Measurements from ENCODE around the gene EYS.
"Not testable (repeated sequence)": the region's sequence is repeated elsewhere in the genome, so short reads cannot be mapped to it uniquely, and the experiment has no call there.

Gene EYS

DNA sequence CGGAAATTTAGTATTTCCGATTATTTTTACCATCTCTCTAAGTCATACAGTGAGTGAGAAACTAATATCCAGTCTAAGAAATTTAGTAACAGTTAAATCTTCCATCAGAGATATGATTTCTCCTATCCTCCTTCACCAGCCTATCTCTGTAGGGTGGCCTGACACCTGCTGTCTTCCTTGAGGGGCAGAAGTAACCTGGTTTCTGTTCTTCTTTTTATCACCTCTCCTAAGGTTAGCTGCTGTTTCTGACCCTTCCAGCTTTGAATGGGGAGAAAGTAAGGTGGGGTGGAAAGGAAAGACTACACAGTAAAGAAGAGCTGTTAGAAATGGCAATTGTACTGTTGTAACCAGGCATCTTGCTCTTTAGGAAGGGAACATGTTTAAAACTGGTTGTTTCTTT is 1623.8 kb downstream of the EYS start:
- no peak for DNase-seq

DNA sequence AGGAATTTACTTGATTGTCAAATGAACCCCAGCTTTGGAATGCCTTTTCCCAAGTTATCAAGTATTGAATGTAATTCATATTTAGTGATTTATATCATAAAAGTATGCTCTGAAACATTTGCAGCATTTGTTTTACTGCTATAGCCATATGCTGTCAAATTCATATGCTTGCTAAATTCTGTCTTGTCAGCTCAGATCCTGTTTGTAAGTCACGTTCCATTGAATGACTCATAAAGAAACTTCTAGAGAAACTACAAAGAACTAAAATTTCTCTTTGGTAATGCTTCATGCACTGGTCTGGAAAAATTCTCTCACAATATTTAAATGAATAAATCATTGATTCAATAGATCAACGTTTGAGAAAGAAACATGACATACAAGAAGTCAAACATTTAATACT is 1625.6 kb downstream of the EYS start:
- DNase-seq = no peak

DNA sequence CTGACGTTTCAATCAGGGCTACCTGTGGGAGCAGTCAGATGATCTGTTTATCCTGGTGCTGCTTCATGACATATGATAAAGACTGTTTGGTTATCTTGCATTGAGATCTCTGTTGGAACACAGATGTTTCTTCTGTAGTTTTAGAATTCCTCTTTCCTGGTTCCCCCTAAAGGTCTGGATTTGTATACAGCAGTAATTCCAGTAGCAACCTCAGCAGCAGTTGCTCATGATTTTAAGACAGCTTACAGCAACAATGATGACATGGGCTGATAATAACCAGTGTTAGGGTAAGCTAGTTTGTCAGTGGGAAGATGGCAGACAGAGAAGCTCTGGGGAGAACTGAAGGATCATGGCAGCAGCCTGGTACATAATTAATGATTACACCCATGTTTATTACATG is 1632.0 kb downstream of the EYS start:
- DNase-seq = no peak

- DNase-seq = no peak
Observed at GRCh38 chr6:64072686-64073085, 1634.3 kb downstream of the EYS start.

DNA sequence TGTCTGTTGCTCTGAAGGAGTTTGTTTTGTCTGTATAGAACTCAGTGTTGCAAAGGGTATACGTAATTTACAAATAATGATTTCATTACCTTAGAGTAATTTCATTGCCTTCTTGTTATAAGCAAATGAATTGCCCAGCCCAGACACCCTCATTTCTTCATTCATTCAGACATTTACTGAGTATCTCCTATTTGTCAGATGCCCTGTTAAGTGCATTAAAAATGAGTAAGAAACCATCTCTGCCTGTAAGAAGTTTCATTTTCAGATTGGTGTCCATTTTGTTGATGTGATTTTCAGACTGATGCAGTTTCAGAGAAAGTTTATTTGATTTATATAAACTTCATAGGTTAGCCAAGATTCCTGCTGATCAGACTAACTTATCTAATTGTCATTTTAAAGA is 1642.1 kb downstream of the EYS start:
- no peak for DNase-seq

DNA sequence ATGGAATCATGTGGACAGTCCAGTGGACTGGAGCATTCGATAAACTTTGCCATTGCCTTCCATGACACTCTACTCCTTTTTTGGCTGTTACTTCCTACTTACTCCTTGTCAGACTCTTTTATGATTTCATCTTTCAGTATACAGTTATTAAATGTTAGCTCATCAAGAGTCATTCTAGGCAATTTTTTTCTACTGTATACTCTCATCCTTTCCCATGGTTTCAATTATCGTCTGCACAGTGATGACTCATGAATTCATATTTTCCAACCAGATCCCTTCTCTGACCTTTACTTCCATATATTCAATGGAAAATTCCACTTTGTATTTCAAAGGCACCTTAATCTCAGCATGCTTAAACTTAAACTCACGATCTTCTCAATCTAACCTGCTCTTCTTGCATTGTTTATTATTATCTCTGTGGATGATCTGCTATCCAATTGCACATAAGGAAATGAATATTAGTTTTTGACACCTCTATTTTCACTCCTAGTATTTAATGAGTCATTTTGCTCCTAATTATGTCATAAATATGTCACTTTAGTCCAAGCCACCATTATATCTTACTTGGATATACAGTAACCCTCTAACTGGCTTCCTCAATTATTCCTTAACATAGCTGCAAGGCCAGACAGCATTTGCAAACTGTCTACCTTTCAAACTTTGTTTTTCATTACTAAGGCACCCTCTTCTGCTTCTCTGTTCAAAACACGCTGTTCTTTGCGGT is 1643.9 kb downstream of the EYS start:
- no peak for DNase-seq

DNA sequence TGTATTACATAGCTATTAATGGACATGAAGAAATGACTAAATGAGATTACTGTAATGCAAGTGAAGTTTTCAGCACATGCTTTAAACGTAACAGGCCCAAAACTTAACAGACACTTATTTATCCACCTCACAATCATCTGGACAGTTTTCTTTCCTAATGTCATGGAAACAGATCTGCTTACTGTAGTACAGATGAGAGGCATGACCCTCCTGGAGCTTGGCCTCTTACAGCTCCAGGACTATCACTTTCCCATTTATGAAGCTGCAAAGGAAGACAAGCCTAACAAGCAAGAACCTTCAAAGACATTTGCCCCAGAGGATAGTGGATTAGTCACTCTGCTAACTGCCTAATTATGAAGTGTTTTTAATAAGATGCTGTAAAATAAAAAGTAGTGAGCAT is 1652.2 kb downstream of the EYS start:
- DNase-seq = no peak

DNA sequence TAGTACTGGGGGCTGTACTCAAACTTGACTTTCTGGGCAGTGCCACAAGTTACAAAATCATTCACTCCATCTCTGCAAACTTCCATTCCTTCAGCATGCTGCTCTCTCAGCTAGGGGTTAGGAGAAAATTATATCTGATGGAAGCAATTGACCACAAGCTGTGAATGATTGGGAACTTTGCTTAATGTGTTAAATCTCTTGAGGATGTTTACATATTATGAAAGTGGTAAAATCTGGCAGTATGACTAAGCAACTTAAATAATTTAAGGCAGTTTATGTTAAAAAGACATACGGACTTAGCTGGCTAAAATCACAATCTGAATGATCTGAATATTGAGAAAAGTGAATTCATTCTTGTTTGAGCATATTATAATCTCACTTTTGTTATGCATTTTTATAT is 1656.4 kb downstream of the EYS start:
- DNase-seq = no peak

GRCh38 chr6:64049736-64050135 is 1657.3 kb downstream of the EYS start:
- no peak for DNase-seq

DNA sequence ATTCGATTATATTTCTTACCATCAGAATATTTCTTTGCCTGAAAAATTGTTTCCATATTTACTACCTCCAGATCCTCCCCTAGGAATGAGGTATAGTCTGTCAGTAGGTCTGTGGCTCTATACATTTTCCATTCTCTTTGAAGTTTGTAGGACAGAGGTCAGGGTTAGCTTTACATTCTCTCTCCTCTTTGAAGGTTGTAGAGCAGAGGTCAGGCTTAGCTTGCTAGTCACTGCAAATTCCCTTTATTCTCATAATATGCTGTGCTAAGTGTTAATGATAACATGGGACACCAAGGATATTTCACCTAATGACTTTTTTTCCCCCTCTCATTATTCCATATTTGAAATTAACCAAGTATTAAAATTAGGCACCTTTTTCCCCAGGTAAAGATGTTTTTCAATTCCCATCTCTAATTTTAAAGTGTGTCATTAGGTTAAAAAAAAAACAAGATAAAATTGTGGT is 1660.2 kb downstream of the EYS start:
- no peak for DNase-seq

DNA sequence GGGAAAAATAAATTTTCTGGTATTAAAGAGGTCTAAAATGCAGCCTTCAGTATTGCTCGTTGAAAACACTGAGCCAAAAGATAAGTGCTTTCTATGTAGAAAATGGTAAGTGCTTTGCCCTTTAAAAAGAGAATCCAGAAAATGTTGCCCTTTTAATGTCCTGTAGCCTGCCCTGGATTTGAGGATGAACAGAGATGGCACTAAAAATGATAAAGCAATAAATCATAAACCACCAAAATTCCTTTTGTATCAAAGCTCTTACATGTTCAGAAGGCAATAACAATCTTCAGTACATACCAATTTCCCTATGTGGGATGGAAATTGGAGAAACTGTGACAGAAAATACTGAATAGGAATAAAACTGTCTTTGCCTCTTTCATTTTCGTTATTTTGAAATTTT is 1665.7 kb downstream of the EYS start:
- no peak for DNase-seq

DNA sequence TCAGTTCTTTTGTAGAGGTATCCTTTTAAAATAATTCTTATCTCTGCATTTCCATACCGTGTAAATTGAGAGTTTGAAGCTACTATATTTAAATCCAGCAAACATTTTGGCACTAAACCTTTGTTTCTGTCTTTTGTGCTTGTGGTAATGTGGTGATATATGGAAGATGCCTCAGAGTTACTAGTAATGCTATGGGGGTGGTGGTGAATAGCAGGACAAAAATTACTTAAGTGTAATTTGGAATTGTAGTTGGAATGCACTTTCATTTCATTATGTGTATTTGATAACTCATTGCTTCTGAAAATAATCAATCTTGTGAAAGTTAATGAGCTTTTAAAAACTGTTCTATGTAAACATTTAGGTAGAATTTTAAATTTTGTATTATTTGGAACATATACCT is 1666.9 kb downstream of the EYS start:
- no peak for DNase-seq

DNA sequence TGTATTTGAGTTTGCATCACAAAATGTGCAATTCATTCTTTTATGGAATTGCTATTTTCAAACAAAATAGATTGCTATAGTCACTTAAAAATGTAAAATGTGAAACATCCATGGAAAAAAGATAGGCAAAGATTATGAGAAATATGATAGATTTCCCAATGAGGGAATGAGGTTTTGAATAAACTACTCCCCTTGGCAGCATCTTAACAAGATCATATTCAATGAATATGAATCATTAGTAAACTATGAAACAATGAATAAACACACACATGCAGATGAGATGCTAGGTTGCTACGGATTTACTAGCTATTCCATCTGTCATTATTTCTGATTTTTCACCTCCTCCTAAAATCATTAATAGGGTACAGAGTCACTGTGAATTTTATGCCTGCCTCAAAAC is 1669.6 kb downstream of the EYS start:
- DNase-seq = no peak

DNA sequence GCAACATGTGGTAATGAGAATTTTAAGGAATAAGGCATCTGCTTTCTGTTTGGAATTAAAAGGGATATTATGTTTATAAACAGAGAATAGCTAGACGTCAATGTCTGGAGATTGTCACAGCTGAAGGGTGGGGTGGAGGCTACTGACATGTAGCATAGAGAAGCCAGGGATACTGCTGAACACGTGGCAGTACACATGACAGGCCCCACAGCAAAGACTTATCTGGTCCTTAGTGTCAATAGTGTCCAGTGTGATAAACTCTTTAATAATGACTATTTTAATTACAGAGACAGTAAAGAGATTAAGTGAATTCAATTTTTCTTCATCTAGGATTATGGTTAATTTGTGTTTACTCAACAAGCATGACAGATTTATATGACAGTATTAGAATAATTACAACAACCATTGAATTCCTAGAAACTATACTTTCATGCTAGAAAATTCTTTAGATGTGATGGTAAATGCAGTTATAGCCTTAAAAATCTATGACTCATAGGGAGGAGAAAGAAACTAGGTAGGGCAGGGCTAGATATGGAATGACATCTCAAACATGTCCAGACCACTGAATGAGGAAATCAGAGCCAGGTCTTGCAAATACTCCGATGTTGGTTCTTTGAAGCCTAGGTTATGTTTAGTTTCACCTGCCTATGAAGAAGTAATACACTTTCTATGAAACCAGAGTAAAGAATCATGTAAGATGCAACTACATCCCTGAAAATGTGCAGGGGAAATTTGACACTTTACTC is 1671.9 kb downstream of the EYS start:
- no peak for DNase-seq

DNA sequence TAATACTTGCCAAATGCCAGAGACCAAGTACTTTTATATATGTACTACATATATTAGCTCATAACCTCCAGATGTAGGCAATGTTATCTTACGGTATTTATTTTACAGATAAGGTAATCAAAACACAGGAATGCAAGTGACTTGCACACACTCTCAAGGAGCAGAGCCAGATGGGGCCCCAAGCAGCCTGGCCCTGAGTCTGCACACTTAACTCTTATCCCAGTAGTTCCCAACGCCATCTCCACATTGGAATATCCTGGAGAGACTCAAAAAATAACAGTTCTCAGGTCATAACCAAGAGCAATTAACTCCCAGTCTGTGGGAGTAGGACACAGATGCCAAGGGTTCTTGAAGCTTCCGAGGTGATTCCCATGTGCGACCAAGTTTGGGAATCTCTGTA is 1672.7 kb downstream of the EYS start:
- DNase-seq = no peak

DNA sequence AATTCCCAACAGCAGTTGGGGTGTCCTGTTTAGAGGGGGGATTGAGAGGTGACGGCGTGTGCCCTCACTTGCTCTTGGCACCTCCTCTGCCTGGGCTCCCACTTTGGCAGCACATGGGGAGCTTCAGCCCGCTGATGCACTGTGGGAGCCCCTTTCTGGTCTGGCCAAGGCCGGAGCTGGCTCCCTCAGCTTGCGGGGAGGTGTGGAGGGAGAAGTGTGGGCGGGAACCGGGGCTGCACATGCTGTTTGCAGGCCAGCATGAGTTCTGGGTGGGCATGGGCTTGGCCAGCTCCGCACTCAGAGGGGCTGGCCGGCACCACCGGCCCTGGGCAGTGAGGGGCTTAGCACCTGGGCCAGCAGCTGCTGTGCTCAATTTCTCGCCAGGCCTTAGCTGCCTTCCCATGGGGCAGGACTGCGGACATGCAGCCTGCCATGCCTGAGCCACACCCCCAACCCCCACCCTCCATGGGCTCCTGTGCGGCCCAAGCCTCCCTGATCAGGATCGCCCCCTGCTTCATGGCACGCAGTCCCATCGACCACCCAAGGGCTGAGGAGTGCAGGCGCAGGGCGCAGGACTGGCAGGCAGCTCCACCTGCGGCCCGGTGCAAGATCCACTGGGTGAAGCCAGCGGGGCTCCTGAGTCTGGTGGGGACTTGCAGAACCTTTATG is 1675.9 kb downstream of the EYS start:
- DNase-seq = not testable (repeated sequence)

GRCh38 chr6:64023693-64024092 is 1683.3 kb downstream of the EYS start:
- DNase-seq = no peak

- peak; percentile 68 for DNase-seq
Observed at GRCh38 chr6:64014595-64014994, 1692.4 kb downstream of the EYS start.

DNA sequence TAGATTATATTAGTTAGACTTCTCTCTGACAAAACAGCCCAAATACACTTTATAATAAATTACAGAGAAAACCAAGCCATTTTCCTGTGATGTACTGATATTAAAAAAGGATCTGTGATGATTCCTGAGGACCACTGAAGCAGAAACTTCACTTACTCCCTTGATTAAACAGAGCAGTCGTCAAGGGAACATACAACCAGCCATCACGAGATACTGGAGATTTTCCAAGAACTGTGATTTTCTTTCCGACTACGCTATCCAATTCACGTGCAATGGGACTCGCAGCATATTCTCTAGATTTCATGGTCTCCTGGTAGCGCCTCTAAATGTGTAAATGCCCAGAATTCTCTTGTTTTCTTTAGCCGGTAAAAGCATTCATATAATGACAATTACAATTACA is 1694.0 kb downstream of the EYS start:
- DNase-seq = no peak

- peak; percentile 49 for DNase-seq
Observed at GRCh38 chr6:64012351-64013001, 1694.5 kb downstream of the EYS start.

DNA sequence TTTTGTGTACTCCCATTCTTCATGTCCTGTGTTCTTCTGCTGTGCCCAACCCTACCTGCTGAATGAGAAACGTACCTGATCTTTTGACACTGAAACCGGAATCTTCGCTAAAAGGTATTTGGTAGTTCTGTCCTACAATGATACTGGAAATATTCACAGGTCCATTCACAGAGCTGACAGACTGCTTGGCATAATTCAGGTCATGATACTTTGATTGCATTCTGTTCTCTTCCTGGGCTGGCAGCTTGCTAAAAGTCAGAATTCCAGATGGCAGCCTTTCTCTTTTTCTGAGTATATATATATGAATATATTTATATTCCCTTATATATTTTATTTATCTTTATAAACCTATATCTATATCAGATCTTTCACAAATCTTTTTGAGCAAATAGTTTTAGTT is 1696.4 kb downstream of the EYS start:
- DNase-seq = no peak

DNA sequence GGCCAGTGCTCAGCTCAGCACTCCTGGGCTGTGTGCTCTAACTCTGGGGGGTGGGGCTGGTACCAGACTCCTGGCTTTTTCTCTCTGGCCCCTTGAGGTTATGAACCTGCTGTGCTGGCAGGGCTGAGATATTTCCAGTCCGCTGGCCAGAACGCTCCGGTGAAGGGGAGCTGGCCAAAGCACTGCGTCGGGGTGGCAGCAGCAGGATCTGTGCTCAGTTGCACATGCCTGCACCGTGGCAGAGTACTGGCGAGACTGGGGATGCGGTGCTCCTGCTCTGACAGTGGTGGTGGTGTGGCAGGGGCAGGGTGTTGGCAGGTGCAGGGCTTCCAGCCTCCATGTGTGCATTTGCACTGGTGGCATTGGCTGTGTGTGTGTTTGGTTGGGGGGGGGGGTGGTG is 1697.0 kb downstream of the EYS start:
- DNase-seq = no peak

GRCh38 chr6:64006246-64006645 is 1700.8 kb downstream of the EYS start:
- DNase-seq = peak; percentile 16

Data from hematopoietic multipotent progenitor cell treated with erythropoietin and hydrocortisone succinate and interleukin-3 and kit ligand, for 4 days (in vitro differentiated cells).